GM23338 (cell line): ENCODE results near the gene TAGLN. TPM values are rescaled to one million over a fixed set of nuclear protein-coding genes. Genes with fewer than 3 reads are reported as not detected.

ENCODE experiments used
- ATAC-seq: fragments of 200-7000 bp; cut with Tn5 transposase; 3 replicates; pipeline ENCODE4 v1.9.1; 2020
- DNase-seq: peaks from one replicate; pipeline ENCODE4 v3.0.0-alpha.2; 2015; ENCODE audit warnings: low spot score
- H2AFZ ChIP-seq: fragments of 200-600 bp; sonication (generic); 2 replicates; pipeline ENCODE4 v1.8.0; 2016; ENCODE audit warnings: antibody characterized with exemption, mild to moderate bottlenecking, moderate library complexity
- H3F3A ChIP-seq: fragments of 200-600 bp; sonication (generic); replicated peaks from 2 replicates; pipeline ENCODE4 v1.8.0; 2017; ENCODE audit warnings: antibody characterized with exemption, mixed run types, low read depth
- H3K27ac ChIP-seq: fragments of 200-600 bp; sonication (generic); 2 replicates; pipeline ENCODE4 v1.6.1; 2016; ENCODE audit warnings: low read depth
- H3K27me3 ChIP-seq: fragments of 200-600 bp; sonication (generic); 2 replicates; pipeline ENCODE4 v1.8.0; 2016; ENCODE audit warnings: mild to moderate bottlenecking, mixed run types, moderate library complexity; ENCODE audit not compliant: insufficient read depth
- H3K36me3 ChIP-seq: fragments of 200-600 bp; sonication (generic); 2 replicates; pipeline ENCODE4 v1.8.0; 2016; ENCODE audit warnings: mild to moderate bottlenecking; ENCODE audit not compliant: insufficient read depth
- H3K4me1 ChIP-seq: fragments of 200-600 bp; sonication (generic); 2 replicates; pipeline ENCODE4 v1.8.0; 2016; ENCODE audit warnings: mild to moderate bottlenecking, moderate library complexity; ENCODE audit not compliant: insufficient read depth
- H3K4me2 ChIP-seq: fragments of 200-600 bp; sonication (generic); 2 replicates; pipeline ENCODE4 v1.7.1; 2017; ENCODE audit warnings: mixed run types
- H3K4me3 ChIP-seq: fragments of 200-600 bp; sonication (generic); 2 replicates; pipeline ENCODE4 v1.6.1; 2016; ENCODE audit warnings: mixed run types
- H3K79me2 ChIP-seq: fragments of 200-600 bp; sonication (generic); replicated peaks from 2 replicates; pipeline ENCODE4 v1.8.0; 2017; ENCODE audit warnings: mild to moderate bottlenecking; ENCODE audit not compliant: insufficient read depth
- H3K9me2 ChIP-seq: fragments of 200-600 bp; sonication (generic); 2 replicates; pipeline ENCODE4 v1.8.0; 2017; ENCODE audit not compliant: insufficient read depth
- H4K20me1 ChIP-seq: fragments of 200-600 bp; sonication (generic); replicated peaks from 2 replicates; pipeline ENCODE4 v1.8.0; 2017; ENCODE audit warnings: mild to moderate bottlenecking; ENCODE audit not compliant: insufficient read depth
- H3K27ac Mint-ChIP-seq: 2 replicates; pipeline ENCODE4 v1.8.0; 2020; ENCODE audit warnings: inconsistent platforms, mild to moderate bottlenecking, moderate library complexity, mixed read lengths
- H3K27me3 Mint-ChIP-seq: 3 replicates; pipeline ENCODE4 v1.8.0; 2022; ENCODE audit warnings: low read depth, mild to moderate bottlenecking, moderate library complexity, mixed read lengths, inconsistent platforms; ENCODE audit not compliant: insufficient read depth, poor library complexity
- H3K36me3 Mint-ChIP-seq: 3 replicates; pipeline ENCODE4 v1.8.0; 2021; ENCODE audit warnings: low read depth, mild to moderate bottlenecking, inconsistent platforms, moderate library complexity, mixed read lengths
- H3K4me1 Mint-ChIP-seq: 3 replicates; pipeline ENCODE4 v1.8.0; 2020; ENCODE audit warnings: mild to moderate bottlenecking, inconsistent platforms, mixed read lengths
- H3K4me3 Mint-ChIP-seq: 3 replicates; pipeline ENCODE4 v1.8.0; 2021; ENCODE audit warnings: moderate library complexity, mild to moderate bottlenecking, inconsistent platforms, mixed read lengths
- H3K9me3 Mint-ChIP-seq: 3 replicates; pipeline ENCODE4 v1.8.0; 2020; ENCODE audit warnings: moderate library complexity, mild to moderate bottlenecking, inconsistent platforms, mixed read lengths
- CTCF ChIP-seq, 2 experiments: fragments of 200-600 bp in 1 of 2; sonication (generic) in 1 of 2; conservative IDR thresholded peaks; 2 replicates each; pipeline versions ENCODE4 v1.5.1 to v1.6.1; 2016 to 2017; ENCODE audit warnings: antibody characterized with exemption in 2 of 2, low read depth in 2 of 2, mild to moderate bottlenecking in 2 of 2, moderate library complexity in 1 of 2
- ETS1 ChIP-seq: IDR thresholded peaks from 2 replicates; pipeline ENCODE4 v1.6.1; 2016; ENCODE audit warnings: antibody characterized with exemption
- JUNB ChIP-seq: IDR thresholded peaks from one replicate; pipeline ENCODE4 v1.6.1; 2016; ENCODE audit warnings: antibody characterized with exemption; ENCODE audit not compliant: unreplicated experiment
- NANOG ChIP-seq: IDR thresholded peaks from 2 replicates; pipeline ENCODE4 v1.6.1; 2016; ENCODE audit warnings: antibody characterized with exemption, borderline replicate concordance
- REST ChIP-seq: IDR thresholded peaks from one replicate; pipeline ENCODE4 v1.6.1; 2018; ENCODE audit warnings: antibody characterized with exemption; ENCODE audit not compliant: unreplicated experiment
- STAT1 ChIP-seq: IDR thresholded peaks from one replicate; pipeline ENCODE4 v1.6.1; 2016; ENCODE audit warnings: antibody characterized with exemption; ENCODE audit not compliant: unreplicated experiment
- ZNF114 ChIP-seq: fragments of 250-450 bp; sonication (Bioruptor Pico); IDR thresholded peaks from 2 replicates; pipeline ENCODE4 v1.5.0; 2020; ENCODE audit warnings: mild to moderate bottlenecking, moderate library complexity
- polyA plus RNA-seq: library from polyadenylated mRNA; unstranded; fragments of >200 nt; fragmentation: Nextera tagmentation; extraction: Ambion mirVana; gene quantifications from 2 replicates; pipeline ENCODE4 v1.2.1, GENCODE V29; 2016
- total RNA-seq: library from RNA; depleted of rRNA; stranded (reverse); fragments of >200 nt; shearing (Covaris generic); gene quantifications from 2 replicates; pipeline ENCODE4 v1.2.3, GENCODE V29; 2014

The TAGLN gene
- total and polyA plus RNA-seq, 2 experiments from 2014 or later = 86.8 to 130 TPM

- TF ChIP-seq JUNB (no peak), ZNF114 (CRISPR knock-in tag) (no peak), ETS1 (no peak), STAT1 (no peak), CTCF (conservative IDR thresholded peaks at IDR 0.05; ENCODE audit: low read depth in 2 of 2) (no peak), NANOG (no peak)
These were observed 19.2 kb downstream of the TAGLN start (continued) for GRCh38 chr11:117218133-117218915.

GRCh38 chr11:117219001-117219400 lies 19.8 kb downstream of the TAGLN start:
- Mint-ChIP-seq H3K4me1 (peaks cover 8% of the 10 kb centered on the region), H3K27ac (no peak overlapping the region), H3K4me3 (no peak overlapping the region), H3K27me3 (peaks cover 7% of the 10 kb centered on the region), H3K9me3 (no peaks in the 10 kb centered on the region), H3K36me3 (peaks cover 32% of the 10 kb centered on the region)
- Histone ChIP-seq H3K9me2 (no peaks in the 10 kb centered on the region), H3K4me3 (no peak overlapping the region), H3K27ac (no peak overlapping the region), H3K4me1 (no peaks in the 10 kb centered on the region), H3K36me3 (0 out of 2 replicates have a peak, but pooled peaks cover 6% of the 10 kb centered on the region), H3K79me2 (no peaks in the 10 kb centered on the region), H3K27me3 (no peaks in the 10 kb centered on the region), H3K4me2 (no peak overlapping the region), H4K20me1 (peaks cover 8% of the 10 kb centered on the region; the same call in 1 of the 2 replicates), H2AFZ (no peak overlapping the region), H3F3A (no peaks in the 10 kb centered on the region)
- ATAC-seq = no peak
- TF ChIP-seq NANOG (no peak), CTCF (conservative IDR thresholded peaks at IDR 0.05; ENCODE audit: low read depth in 2 of 2) (no peak)
- DNase-seq = no peak

GRCh38 chr11:117219455-117219854 lies 20.3 kb downstream of the TAGLN start:
- no peak overlapping the region for H3K27ac ChIP-seq
- Mint-ChIP-seq H3K27ac (no peak overlapping the region; the same call in 1 of the 2 replicates), H3K36me3 (peaks cover 28% of the 10 kb centered on the region), H3K4me1 (peaks cover 8% of the 10 kb centered on the region), H3K9me3 (no peaks in the 10 kb centered on the region), H3K4me3 (no peak overlapping the region), H3K27me3 (peaks cover 7% of the 10 kb centered on the region)
- DNase-seq = no peak
- H2AFZ ChIP-seq = no peak overlapping the region
- H3K27me3 ChIP-seq = no peaks in the 10 kb centered on the region
- H3K4me3 ChIP-seq = no peak overlapping the region
- H3K36me3 ChIP-seq = 0 out of 2 replicates have a peak, but pooled peaks cover 6% of the 10 kb centered on the region
- no peaks in the 10 kb centered on the region for H3K4me1 ChIP-seq
- peaks cover 8% of the 10 kb centered on the region; the same call in 1 of the 2 replicates for H4K20me1 ChIP-seq
- no peaks in the 10 kb centered on the region for H3F3A ChIP-seq
- no peak overlapping the region for H3K4me2 ChIP-seq
- H3K9me2 ChIP-seq = no peaks in the 10 kb centered on the region
- no peaks in the 10 kb centered on the region for H3K79me2 ChIP-seq
- ATAC-seq = no peak
- no peak for TF ChIP-seq REST
